Measurements from ENCODE around the gene AKAP12.

The AKAP12 gene

GRCh38 chr6:151224076-151224475 lies 15.7 kb upstream of the AKAP12 start:
- TF ChIP-seq, protein P1, sequence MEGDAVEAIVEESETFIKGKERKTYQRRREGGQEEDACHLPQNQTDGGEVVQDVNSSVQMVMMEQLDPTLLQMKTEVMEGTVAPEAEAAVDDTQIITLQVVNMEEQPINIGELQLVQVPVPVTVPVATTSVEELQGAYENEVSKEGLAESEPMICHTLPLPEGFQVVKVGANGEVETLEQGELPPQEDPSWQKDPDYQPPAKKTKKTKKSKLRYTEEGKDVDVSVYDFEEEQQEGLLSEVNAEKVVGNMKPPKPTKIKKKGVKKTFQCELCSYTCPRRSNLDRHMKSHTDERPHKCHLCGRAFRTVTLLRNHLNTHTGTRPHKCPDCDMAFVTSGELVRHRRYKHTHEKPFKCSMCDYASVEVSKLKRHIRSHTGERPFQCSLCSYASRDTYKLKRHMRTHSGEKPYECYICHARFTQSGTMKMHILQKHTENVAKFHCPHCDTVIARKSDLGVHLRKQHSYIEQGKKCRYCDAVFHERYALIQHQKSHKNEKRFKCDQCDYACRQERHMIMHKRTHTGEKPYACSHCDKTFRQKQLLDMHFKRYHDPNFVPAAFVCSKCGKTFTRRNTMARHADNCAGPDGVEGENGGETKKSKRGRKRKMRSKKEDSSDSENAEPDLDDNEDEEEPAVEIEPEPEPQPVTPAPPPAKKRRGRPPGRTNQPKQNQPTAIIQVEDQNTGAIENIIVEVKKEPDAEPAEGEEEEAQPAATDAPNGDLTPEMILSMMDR (conservative IDR thresholded peaks at IDR 0.05; ENCODE audit: low read depth, low read length), result no peak
- no peak overlapping the region for H3K4me2 ChIP-seq
- H2AFZ ChIP-seq (ENCODE audit: low read depth), result no peak overlapping the region
- H3K4me3 ChIP-seq (IDR thresholded peaks at IDR 0.05; ENCODE audit: insufficient read depth, low read depth, low read length), result no peak overlapping the region
- H3K4me1 ChIP-seq (ENCODE audit: low read depth, poor library complexity, severe bottlenecking), result no peaks in the 10 kb centered on the region
- no peaks in the 10 kb centered on the region for H3K27me3 ChIP-seq (ENCODE audit: insufficient read depth, low read depth)
- no peaks in the 10 kb centered on the region for H4K20me1 ChIP-seq (ENCODE audit: insufficient read depth)
- H3K9ac ChIP-seq, result no peak overlapping the region
- no peak overlapping the region for H3K27ac ChIP-seq
- H3K36me3 ChIP-seq (ENCODE audit: insufficient read depth), result no peaks in the 10 kb centered on the region
- no peaks in the 10 kb centered on the region for H3K79me2 ChIP-seq (ENCODE audit: insufficient read depth, low read depth)

- Histone ChIP-seq H3K36me3 (ENCODE audit: insufficient read depth) (no peaks in the 10 kb centered on the region), H3K4me1 (ENCODE audit: low read depth, poor library complexity, severe bottlenecking) (no peaks in the 10 kb centered on the region), H3K79me2 (ENCODE audit: insufficient read depth, low read depth) (no peaks in the 10 kb centered on the region), H2AFZ (ENCODE audit: low read depth) (no peak overlapping the region), H3K27me3 (ENCODE audit: insufficient read depth, low read depth) (no peaks in the 10 kb centered on the region), H3K27ac (no peak overlapping the region), H3K9ac (no peak overlapping the region), H3K4me3 (IDR thresholded peaks at IDR 0.05; ENCODE audit: insufficient read depth, low read depth, low read length) (no peak overlapping the region), H3K4me2 (no peak overlapping the region), H4K20me1 (ENCODE audit: insufficient read depth) (no peaks in the 10 kb centered on the region)
- TF ChIP-seq, protein P1 (conservative IDR thresholded peaks at IDR 0.05; ENCODE audit: low read depth, low read length), result no peak
These were observed 13.8 kb upstream of the AKAP12 start for GRCh38 chr6:151225919-151226318.

- TF ChIP-seq, protein P1 (conservative IDR thresholded peaks at IDR 0.05; ENCODE audit: low read depth, low read length), result no peak
- H3K9ac ChIP-seq, result no peak overlapping the region
- H3K36me3 ChIP-seq (ENCODE audit: insufficient read depth), result no peaks in the 10 kb centered on the region
- H3K27me3 ChIP-seq (ENCODE audit: insufficient read depth, low read depth), result no peaks in the 10 kb centered on the region
- no peak overlapping the region for H3K27ac ChIP-seq
- H3K79me2 ChIP-seq (ENCODE audit: insufficient read depth, low read depth), result no peaks in the 10 kb centered on the region
- no peak overlapping the region for H3K4me2 ChIP-seq
- no peaks in the 10 kb centered on the region for H4K20me1 ChIP-seq (ENCODE audit: insufficient read depth)
- no peaks in the 10 kb centered on the region for H3K4me1 ChIP-seq (ENCODE audit: low read depth, poor library complexity, severe bottlenecking)
- H3K4me3 ChIP-seq (IDR thresholded peaks at IDR 0.05; ENCODE audit: insufficient read depth, low read depth, low read length), result no peak overlapping the region
- H2AFZ ChIP-seq (ENCODE audit: low read depth), result no peak overlapping the region
These were observed 10.9 kb upstream of the AKAP12 start for GRCh38 chr6:151228788-151229400.

GRCh38 chr6:151229401-151230276 lies 10.1 kb upstream of the AKAP12 start:
- no peak overlapping the region for H3K27ac ChIP-seq
- H3K4me1 ChIP-seq (ENCODE audit: low read depth, poor library complexity, severe bottlenecking), result no peaks in the 10 kb centered on the region
- H3K4me3 ChIP-seq (IDR thresholded peaks at IDR 0.05; ENCODE audit: insufficient read depth, low read depth, low read length), result no peak overlapping the region
- no peaks in the 10 kb centered on the region for H3K27me3 ChIP-seq (ENCODE audit: insufficient read depth, low read depth)
- H3K4me2 ChIP-seq, result no peak overlapping the region
- no peaks in the 10 kb centered on the region for H3K79me2 ChIP-seq (ENCODE audit: insufficient read depth, low read depth)
- no peaks in the 10 kb centered on the region for H3K36me3 ChIP-seq (ENCODE audit: insufficient read depth)
- H2AFZ ChIP-seq (ENCODE audit: low read depth), result no peak overlapping the region
- no peaks in the 10 kb centered on the region for H4K20me1 ChIP-seq (ENCODE audit: insufficient read depth)
- TF ChIP-seq, protein P1 (conservative IDR thresholded peaks at IDR 0.05; ENCODE audit: low read depth, low read length), result no peak
- H3K9ac ChIP-seq, result no peak overlapping the region
